ENCODE results near the gene FIG4. TPM values are rescaled to one million over a fixed set of nuclear protein-coding genes. Genes with fewer than 3 reads are reported as not detected.
A peak's percentile ranks its signal among the peaks of the same experiment; 100 is the strongest.
"Not testable (repeated sequence)": the region's sequence is repeated elsewhere in the genome, so short reads cannot be mapped to it uniquely, and the experiment has no call there.

The FIG4 gene
- total RNA-seq, 1 experiment from 2014 or later: 5.6 TPM

DNA sequence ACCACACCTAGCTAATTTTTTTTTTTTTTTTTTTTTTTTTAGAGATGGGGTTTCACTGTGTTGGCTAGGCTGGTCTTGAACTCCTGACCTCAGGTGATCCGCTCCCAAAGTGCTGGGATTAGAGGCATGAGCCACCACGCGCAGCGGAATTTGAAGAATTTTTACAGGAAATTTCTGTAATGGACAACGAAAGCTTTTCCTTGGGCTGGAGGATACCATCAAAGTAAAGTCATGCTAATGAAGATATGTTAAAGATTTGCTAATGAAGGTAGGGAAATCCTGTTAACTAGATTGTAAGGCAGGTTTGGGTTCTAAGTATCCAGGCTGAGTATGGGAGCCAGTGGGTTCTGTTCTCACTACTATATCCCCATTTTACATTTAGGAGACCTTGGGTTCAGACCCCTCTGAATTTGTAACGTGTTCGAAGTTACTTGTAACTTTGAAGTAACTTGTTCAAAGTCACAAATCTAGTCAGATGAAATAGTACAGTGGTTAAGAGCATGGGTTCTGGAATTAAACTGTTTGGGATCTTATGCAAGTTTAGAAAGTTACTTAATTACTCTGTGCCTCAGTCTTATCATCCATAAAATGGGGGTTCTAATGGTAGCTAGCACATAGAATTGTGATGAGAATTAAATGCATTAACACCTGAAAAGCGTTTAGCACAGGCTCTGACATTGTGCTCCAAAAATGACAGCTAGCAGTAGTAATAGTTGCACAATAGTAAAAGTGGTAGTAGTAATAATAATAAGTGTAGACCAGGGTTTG lies 163.6 kb downstream of the FIG4 start:
- DNase-seq: no peak
- Histone ChIP-seq H3K27ac (no peak overlapping the region), H3K36me3 (no peaks in the 10 kb centered on the region), H3K27me3 (no peaks in the 10 kb centered on the region), H3K4me3 (no peak overlapping the region), H3K9me3 (replicated peaks) (no peaks in the 10 kb centered on the region), H3K4me1 (no peaks in the 10 kb centered on the region)

DNA sequence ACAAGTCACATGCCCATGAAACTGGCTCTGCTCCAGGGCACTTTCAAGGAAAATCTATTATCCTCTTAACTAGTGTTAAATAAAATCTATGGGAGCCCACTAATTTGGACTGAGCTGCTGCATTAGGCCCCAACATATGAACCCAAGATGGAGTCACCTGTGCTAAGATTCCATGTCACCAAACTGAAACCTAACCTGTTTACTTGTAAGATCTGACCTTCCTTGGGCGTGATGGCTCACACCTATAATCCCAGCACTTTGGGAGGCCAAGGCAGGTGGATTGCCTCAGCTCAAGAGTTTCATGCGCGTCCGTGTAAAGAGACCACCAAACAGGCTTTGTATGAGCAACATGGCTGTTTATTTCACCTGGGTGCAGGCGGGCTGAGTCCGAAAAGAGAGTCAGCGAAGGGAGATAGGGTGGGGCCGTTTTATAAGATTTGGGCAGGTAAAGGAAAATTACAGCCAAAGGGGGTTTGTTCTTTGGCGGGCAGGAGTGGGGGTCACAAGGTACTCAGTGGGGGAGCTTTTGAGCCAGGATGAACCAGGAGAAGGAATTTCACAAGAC lies 164.5 kb downstream of the FIG4 start:
- DNase-seq, H3K4me3 ChIP-seq: not testable (repeated sequence)

DNA sequence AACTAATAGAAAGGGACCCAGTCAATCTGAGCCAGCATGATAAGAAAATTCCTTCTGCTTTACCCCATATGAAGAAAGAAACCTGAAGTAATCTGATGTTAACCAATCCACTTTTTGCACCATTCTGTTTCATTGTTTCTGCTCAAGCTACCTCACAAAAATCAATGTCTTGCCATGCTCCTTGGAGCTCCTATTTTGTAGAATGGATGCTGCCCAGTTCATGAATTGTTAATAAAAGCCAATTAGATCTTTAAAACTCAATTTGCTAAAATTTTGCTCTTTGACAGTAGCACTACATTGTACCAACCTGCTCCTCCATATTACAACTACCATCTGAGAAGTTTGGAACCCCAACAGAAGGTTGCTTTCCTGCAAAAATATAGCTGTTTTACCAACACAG lies 170.8 kb downstream of the FIG4 start:
- Histone ChIP-seq H3K9me3 (replicated peaks) (no peaks in the 10 kb centered on the region), H3K27me3 (no peaks in the 10 kb centered on the region), H3K4me3 (no peak overlapping the region), H3K36me3 (no peaks in the 10 kb centered on the region), H3K27ac (no peak overlapping the region), H3K4me1 (no peaks in the 10 kb centered on the region)
- DNase-seq: no peak

More for the DNA sequence above, 164.5 kb downstream of the FIG4 start:
- not testable (repeated sequence) for H3K9me3 ChIP-seq (replicated peaks); H3K27ac ChIP-seq; H3K4me1 ChIP-seq; H3K36me3 ChIP-seq; H3K27me3 ChIP-seq

DNA sequence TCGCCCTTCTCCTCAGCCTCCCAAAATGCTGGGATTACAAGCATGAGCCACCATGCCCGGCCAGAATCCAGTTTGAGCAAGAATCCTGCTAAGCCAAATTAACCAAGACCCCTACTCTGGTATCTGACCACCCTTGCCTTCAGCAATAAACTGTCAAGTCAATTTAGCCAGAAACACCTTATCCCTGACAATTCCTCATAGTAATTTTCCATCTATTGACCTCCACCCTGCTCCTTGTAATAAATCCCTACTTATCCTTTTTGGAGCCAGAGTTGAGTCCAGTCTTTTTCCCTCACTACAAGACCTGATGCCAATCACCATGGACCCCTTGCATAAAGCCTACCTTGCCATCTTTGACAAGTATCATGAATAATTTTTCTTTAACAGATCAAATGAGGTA lies 173.0 kb downstream of the FIG4 start:
- H3K36me3 ChIP-seq: no peaks in the 10 kb centered on the region
- no peaks in the 10 kb centered on the region for H3K9me3 ChIP-seq (replicated peaks)
- no peak overlapping the region for H3K4me3 ChIP-seq
- H3K27ac ChIP-seq: no peak overlapping the region
- no peak for DNase-seq
- no peaks in the 10 kb centered on the region for H3K27me3 ChIP-seq
- H3K4me1 ChIP-seq: no peaks in the 10 kb centered on the region

DNA sequence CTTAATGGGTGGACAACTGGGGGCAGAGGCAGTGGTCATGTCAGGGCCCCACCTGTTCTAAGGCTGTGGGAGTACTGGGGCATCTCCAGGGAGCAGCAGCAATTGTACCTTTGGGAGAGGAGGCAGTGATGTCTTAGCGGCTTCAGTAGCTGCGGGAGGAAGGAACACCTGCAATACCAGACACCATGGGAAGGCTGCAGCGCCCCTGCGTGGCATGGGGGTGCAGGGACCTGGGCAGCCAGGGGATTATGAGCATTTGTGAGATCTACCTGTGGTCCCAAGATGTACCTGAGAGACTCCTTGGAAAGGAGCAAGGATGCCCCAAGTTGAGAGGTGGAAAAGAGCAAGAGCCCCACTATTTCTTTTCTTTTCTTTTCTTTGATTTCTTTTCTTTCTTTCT lies 174.9 kb downstream of the FIG4 start:
- Histone ChIP-seq H3K27ac (no peak overlapping the region), H3K4me3 (no peak overlapping the region), H3K36me3 (no peaks in the 10 kb centered on the region), H3K27me3 (no peaks in the 10 kb centered on the region), H3K4me1 (no peaks in the 10 kb centered on the region), H3K9me3 (replicated peaks) (no peaks in the 10 kb centered on the region)
- DNase-seq: no peak

DNA sequence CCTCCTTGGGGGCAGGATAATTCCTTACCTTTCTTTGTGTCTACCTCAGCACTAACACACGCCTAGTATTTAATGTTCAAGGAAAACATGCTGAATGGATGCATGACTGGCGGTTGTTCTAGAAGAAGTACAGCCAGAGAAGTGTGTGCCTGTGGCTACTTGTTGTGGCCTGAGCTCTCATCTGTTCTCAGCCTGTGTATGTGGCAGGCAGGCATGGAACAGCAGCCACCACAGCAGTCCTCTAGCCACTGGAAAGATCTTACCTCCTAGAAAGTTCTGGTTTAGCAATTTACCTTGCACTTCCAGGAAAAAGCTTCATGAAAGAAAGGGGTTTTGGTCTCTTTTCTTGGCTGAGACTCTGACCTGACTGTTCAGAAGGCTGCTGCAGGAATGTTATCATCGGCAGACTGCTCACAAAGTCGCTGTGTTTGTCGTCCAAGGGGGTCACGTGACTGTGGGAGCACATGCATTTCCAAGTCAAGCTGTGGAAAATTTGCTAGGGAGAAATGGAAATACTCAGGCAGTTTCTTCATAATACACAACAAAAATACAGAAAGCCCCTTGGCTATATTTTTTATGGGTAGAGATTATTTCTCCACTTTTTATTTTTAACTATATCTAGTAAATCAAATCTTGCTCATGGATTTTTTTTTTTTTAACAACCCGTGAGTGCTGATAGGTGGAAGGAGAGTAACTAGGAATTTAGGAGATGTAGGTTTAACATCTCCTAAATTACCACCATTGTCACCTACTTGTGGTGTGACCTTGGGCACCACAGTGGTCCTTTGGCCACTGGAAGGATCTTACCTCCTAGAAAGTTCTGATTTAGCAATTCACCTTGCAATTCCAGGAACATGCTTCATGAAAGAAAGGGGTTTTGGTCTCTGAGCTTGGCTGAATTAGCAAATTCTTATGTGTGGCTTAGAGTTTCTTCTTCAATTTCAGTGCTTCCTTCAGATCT lies 176.2 kb downstream of the FIG4 start:
- peak in 1 of 2 experiments; percentile 5 for DNase-seq
- H3K36me3 ChIP-seq: no peaks in the 10 kb centered on the region
- H3K4me3 ChIP-seq: no peak overlapping the region
- no peak overlapping the region for H3K27ac ChIP-seq
- H3K4me1 ChIP-seq: no peaks in the 10 kb centered on the region
- no peaks in the 10 kb centered on the region for H3K27me3 ChIP-seq
- H3K9me3 ChIP-seq (replicated peaks): no peaks in the 10 kb centered on the region

DNA sequence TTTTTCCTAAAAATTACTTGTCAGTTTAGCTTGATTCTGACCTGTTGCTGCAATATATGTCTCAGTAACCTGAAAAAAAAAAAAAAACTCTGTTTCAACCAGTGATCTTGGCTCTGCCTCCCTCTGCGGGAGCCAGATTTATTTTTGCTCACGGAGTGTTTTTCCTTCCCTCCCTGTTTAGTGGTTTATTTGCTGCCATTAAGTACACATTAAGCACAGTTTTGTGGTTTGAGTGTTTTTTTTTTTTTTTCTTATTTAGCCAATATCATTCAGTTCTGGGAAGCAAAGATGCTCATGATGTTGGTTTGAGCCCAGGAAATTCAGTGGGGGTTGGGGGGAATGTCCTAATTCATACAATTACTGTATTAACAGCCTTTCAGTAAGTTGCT lies 176.9 kb downstream of the FIG4 start:
- no peaks in the 10 kb centered on the region; the same call in 1 of the 2 replicates for H3K27me3 ChIP-seq
- no peaks in the 10 kb centered on the region for H3K4me1 ChIP-seq
- DNase-seq: no peak
- H3K4me3 ChIP-seq: no peak overlapping the region
- no peak overlapping the region for H3K27ac ChIP-seq
- no peaks in the 10 kb centered on the region for H3K36me3 ChIP-seq
- H3K9me3 ChIP-seq (replicated peaks): no peaks in the 10 kb centered on the region

DNA sequence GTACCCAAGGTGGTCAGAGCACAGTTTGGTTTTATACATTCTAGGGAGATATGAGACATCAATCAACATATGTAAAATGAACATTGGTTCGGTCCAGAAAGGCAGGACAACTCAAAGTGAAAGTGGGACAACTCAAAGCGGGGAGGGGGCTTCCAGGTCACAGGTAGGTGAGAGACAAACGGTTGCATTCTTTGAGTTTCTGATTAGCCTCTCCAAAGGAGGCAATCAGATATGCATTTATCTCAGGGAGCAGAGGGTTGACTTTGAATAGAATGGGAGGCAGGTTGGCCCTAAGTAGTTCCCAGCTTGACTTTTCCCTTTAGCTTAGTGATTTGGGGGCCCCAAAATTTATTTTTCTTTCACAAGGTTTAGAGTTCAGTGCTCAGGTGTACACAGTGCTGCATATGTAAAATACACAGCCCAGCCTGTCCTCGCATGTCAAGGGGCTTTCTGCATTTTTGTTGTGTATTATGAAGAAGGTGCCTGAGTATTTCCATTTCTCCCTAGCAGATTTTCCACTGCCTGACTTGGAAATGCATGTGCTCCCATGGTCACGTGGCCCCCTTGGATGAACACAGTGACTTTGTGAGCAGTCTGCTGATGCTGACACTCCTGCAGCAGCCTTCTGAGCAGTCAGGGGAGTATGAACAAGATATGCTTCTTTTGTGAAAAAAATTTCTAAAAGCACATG lies 178.4 kb downstream of the FIG4 start:
- H3K27me3 ChIP-seq; H3K4me1 ChIP-seq; H3K27ac ChIP-seq; DNase-seq; H3K9me3 ChIP-seq (replicated peaks); H3K36me3 ChIP-seq; H3K4me3 ChIP-seq: not testable (repeated sequence)

DNA sequence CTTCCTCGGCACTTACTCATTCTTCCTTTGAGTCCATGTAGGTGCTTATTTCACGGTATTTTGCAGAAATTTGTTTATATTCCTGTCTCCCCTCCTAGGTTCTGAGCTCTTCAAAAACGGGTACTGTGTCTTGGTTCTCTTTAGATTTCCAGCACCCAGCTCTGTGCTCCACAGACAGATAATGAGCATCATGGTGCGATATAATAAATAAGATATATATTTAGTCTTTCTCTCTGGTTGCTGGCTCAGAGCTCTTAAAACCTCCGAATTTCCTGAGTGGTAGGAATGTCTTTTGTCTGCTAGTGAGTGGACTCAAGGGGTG lies 179.0 kb downstream of the FIG4 start:
- Histone ChIP-seq H3K27ac (no peak overlapping the region), H3K4me3 (no peak overlapping the region), H3K36me3 (no peaks in the 10 kb centered on the region), H3K4me1 (no peaks in the 10 kb centered on the region), H3K27me3 (no peaks in the 10 kb centered on the region; the same call in 1 of the 2 replicates), H3K9me3 (replicated peaks) (no peaks in the 10 kb centered on the region)
- DNase-seq: no peak

DNA sequence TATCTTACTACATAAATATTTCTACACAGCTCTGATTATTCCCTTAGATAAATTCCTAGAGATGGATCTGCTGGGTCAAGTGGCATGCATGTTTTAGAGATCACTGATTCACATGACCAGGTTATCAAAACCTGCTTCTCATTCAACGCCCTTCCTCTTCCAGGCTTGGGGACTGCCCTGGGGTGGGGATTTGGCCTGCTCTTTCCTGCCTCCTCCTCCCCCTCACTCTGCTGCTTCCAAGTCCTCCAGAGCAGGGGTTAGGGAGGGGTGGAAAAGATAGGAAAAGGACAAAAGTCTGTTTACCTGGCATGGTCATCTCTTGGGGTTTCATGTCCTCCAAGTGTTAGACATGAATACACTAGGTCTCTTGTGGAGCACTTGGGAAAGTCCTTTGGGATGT lies 181.5 kb downstream of the FIG4 start:
- Histone ChIP-seq H3K36me3 (no peaks in the 10 kb centered on the region), H3K4me1 (no peaks in the 10 kb centered on the region), H3K9me3 (replicated peaks) (no peaks in the 10 kb centered on the region), H3K27me3 (no peaks in the 10 kb centered on the region; the same call in 1 of the 2 replicates), H3K27ac (no peak overlapping the region), H3K4me3 (no peak overlapping the region)
- DNase-seq: no peak

DNA sequence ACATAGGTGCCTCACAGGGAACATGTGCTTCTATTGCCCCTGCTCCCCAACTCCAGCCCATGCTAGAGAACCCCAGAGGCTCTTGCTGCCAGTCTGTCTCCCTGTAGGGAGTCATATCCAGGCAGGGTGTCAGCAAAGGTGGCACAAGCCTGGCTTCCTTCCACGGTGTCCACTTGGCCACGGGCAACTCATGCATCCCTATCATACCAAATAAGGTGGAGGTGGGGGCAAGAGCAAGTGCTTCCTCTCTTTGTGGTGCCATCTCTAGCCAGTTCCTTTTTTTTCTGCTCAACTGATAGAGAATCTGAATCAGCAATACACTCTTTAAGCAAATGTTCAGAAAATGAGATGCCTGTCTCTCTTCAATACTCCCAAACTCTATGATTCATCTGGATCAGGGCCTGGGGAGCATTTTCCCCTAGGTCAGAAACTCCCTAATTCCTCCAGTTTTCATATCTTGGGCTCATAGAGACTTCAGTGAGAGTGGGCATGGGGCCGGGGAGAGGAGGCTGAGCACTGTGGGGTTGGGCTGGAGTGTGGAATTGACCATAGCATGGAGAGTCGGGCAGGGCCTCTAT lies 182.0 kb downstream of the FIG4 start:
- H3K4me3 ChIP-seq: no peak overlapping the region
- no peaks in the 10 kb centered on the region for H3K36me3 ChIP-seq
- no peaks in the 10 kb centered on the region for H3K9me3 ChIP-seq (replicated peaks)
- H3K4me1 ChIP-seq: no peaks in the 10 kb centered on the region
- H3K27me3 ChIP-seq: no peaks in the 10 kb centered on the region; the same call in 1 of the 2 replicates
- H3K27ac ChIP-seq: no peak overlapping the region
- DNase-seq: no peak

DNA sequence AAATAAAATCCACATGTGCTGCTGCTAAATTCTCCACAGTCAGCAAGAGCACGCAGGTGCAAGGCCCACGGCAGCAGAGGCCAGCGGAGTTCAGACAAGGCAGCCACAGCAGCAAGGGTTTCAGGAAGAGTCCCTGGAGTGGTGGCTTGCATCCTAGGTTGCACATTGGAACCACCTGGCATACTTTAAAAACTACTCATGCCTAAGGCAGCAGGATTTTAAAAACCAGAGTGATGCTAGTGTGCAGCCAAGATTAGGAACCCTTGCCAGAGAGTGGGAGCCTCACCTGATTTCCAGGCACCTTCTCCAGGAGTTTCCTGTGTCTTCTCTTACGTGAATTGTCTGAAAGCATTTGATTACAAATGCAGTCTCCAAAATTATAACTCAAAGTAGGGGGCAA lies 183.0 kb downstream of the FIG4 start:
- no peaks in the 10 kb centered on the region for H3K36me3 ChIP-seq
- H3K9me3 ChIP-seq (replicated peaks): no peaks in the 10 kb centered on the region
- H3K27me3 ChIP-seq: no peaks in the 10 kb centered on the region; the same call in 1 of the 2 replicates
- no peak for DNase-seq
- no peak overlapping the region for H3K4me3 ChIP-seq
- no peaks in the 10 kb centered on the region for H3K4me1 ChIP-seq
- no peak overlapping the region for H3K27ac ChIP-seq

DNA sequence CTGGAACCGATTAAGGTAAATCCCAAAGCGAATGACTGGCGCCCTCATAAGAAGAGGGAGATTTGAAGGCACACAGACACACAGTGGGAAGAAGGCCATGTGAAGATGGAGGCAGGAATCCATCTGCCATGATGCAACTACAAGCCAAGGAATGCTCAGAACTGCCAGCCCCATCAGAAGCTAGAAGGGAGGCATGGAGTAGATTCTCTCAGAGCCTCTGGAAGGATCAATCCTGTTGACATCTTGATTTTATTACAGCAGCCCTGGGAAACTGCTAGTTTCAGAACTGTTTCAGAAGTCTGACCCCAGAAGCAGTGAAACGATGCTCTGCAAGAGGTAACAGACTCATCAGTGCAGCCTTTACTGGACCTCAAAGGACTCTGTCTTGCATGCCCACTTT lies 183.5 kb downstream of the FIG4 start:
- no peak for DNase-seq
- no peak overlapping the region for H3K4me3 ChIP-seq
- no peaks in the 10 kb centered on the region; the same call in 1 of the 2 replicates for H3K27me3 ChIP-seq
- no peaks in the 10 kb centered on the region for H3K36me3 ChIP-seq
- no peaks in the 10 kb centered on the region for H3K9me3 ChIP-seq (replicated peaks)
- no peaks in the 10 kb centered on the region for H3K4me1 ChIP-seq
- H3K27ac ChIP-seq: no peak overlapping the region

Measured in SJCRH30 (cell line).